Ascending aorta (tissue), 2 donors: Measurements from ENCODE around the gene NPAS3. TPM values are rescaled to one million over a fixed set of nuclear protein-coding genes. Genes with fewer than 3 reads are reported as not detected.

Experiments used
- DNase-seq, 2 donors: peaks; one replicate each; pipeline ENCODE4 v3.0.0-alpha.2; 2019; ENCODE audit warnings: low spot score in 2 of 2
- H3K27ac ChIP-seq, 2 donors: fragments of 200-600 bp; sonication (generic); one replicate each; pipeline ENCODE4 v1.5.1; 2016 to 2017; ENCODE audit warnings: mild to moderate bottlenecking in 1 of 2
- H3K27me3 ChIP-seq: fragments of 200-600 bp; sonication (generic); one replicate; pipeline ENCODE4 v1.5.1; 2017
- H3K36me3 ChIP-seq, 2 donors: fragments of 200-600 bp; sonication (generic); one replicate each; pipeline ENCODE4 v1.5.1; 2016
- H3K4me1 ChIP-seq, 2 donors: fragments of 200-600 bp; sonication (generic); one replicate each; pipeline ENCODE4 v1.5.1; 2016 to 2017; ENCODE audit warnings: mild to moderate bottlenecking in 1 of 2
- H3K4me3 ChIP-seq, 2 donors: fragments of 200-600 bp; sonication (generic); one replicate each; pipeline ENCODE4 v1.5.1; 2016 to 2017; ENCODE audit warnings: mild to moderate bottlenecking in 1 of 2
- H3K9me3 ChIP-seq, 2 donors: fragments of 200-600 bp; sonication (generic); one replicate each; pipeline ENCODE4 v1.5.1; 2016
- CTCF ChIP-seq, 3 experiments: fragments of 200-600 bp in 2 of 3; fragments of 450-650 bp in 1 of 3; sonication (generic) in 2 of 3; IDR thresholded peaks; one replicate each; pipeline ENCODE4 v1.5.1; 2016 to 2019; ENCODE audit warnings: antibody characterized with exemption in 3 of 3, mild to moderate bottlenecking in 1 of 3, moderate library complexity in 1 of 3
- intact Hi-C: fragments of 100-400 bp; cut with DNase I; formaldehyde crosslinking; loops from one replicate; pipeline ENCODE4 v1.15.1; 2023
- total RNA-seq: library from RNA; depleted of rRNA; stranded (reverse); fragments of >200 nt; gene quantifications from one replicate; pipeline ENCODE4 v1.1.0, GENCODE V29; 2016

Gene NPAS3
- total RNA-seq, 1 donor from 2014 or later: not detected

- intact Hi-C loops: no loop called here
- Histone ChIP-seq H3K4me1 (no peaks in the 10 kb centered on the region), H3K27me3 (no peaks in the 10 kb centered on the region), H3K27ac (no peak overlapping the region), H3K36me3 (no peaks in the 10 kb centered on the region), H3K9me3 (no peaks in the 10 kb centered on the region), H3K4me3 (no peak overlapping the region)
- DNase-seq: no peak
- TF ChIP-seq CTCF (IDR thresholded peaks at IDR 0.05): no peak
Measured at GRCh38 chr14:33567731-33568130, 629.1 kb downstream of the NPAS3 start.

GRCh38 chr14:33568935-33569579, 630.4 kb downstream of the NPAS3 start:
- TF ChIP-seq CTCF (IDR thresholded peaks at IDR 0.05): no peak

GRCh38 chr14:33569821-33570687, 631.4 kb downstream of the NPAS3 start:
- no peak for DNase-seq
- Histone ChIP-seq H3K27me3 (no peaks in the 10 kb centered on the region), H3K4me3 (no peak overlapping the region), H3K9me3 (no peaks in the 10 kb centered on the region), H3K27ac (no peak overlapping the region), H3K36me3 (no peaks in the 10 kb centered on the region), H3K4me1 (no peaks in the 10 kb centered on the region)
- TF ChIP-seq CTCF (IDR thresholded peaks at IDR 0.05): no peak
- intact Hi-C loops: no loop called here

More at GRCh38 chr14:33568935-33569579, 630.4 kb downstream of the NPAS3 start:
- H3K36me3 ChIP-seq: no peaks in the 10 kb centered on the region
- DNase-seq: no peak
- no peak overlapping the region for H3K27ac ChIP-seq
- no peak overlapping the region for H3K4me3 ChIP-seq
- intact Hi-C loops: no loop called here
- no peaks in the 10 kb centered on the region for H3K4me1 ChIP-seq
- H3K9me3 ChIP-seq: no peaks in the 10 kb centered on the region
- no peaks in the 10 kb centered on the region for H3K27me3 ChIP-seq

- no peak for DNase-seq
- no peak for TF ChIP-seq CTCF (IDR thresholded peaks at IDR 0.05)
- Histone ChIP-seq H3K4me3 (no peak overlapping the region), H3K9me3 (no peaks in the 10 kb centered on the region), H3K4me1 (no peaks in the 10 kb centered on the region), H3K27ac (no peak overlapping the region), H3K36me3 (no peaks in the 10 kb centered on the region), H3K27me3 (no peaks in the 10 kb centered on the region)
- intact Hi-C loops: no loop called here
Measured at GRCh38 chr14:33570694-33571310, 632.1 kb downstream of the NPAS3 start.

- DNase-seq: no peak
Measured at GRCh38 chr14:33573301-33573880, 634.7 kb downstream of the NPAS3 start.

More at GRCh38 chr14:33573301-33573880, 634.7 kb downstream of the NPAS3 start:
- intact Hi-C loops: no loop called here
- H3K36me3 ChIP-seq: no peaks in the 10 kb centered on the region
- H3K4me3 ChIP-seq: no peak overlapping the region
- H3K4me1 ChIP-seq: no peaks in the 10 kb centered on the region
- no peaks in the 10 kb centered on the region for H3K27me3 ChIP-seq
- H3K9me3 ChIP-seq: no peaks in the 10 kb centered on the region
- no peak overlapping the region for H3K27ac ChIP-seq
- no peak for TF ChIP-seq CTCF (IDR thresholded peaks at IDR 0.05)
